Mesenteric fat pad (tissue), 1 donor: ENCODE results near the gene CST1. TPM values are rescaled to one million over a fixed set of nuclear protein-coding genes. Genes with fewer than 3 reads are reported as not detected.
A peak's percentile ranks its signal among the peaks of the same experiment; 100 is the strongest.
"Not testable (repeated sequence)": the region's sequence is repeated elsewhere in the genome, so short reads cannot be mapped to it uniquely, and the experiment has no call there.

ENCODE experiments used
- DNase-seq: peaks from one replicate; pipeline ENCODE4 v3.0.0-alpha.2; 2020; ENCODE audit warnings: low spot score
- total RNA-seq: library from RNA; stranded (reverse); fragmentation: NEBNext Ultra II Directional; extraction: Animal tissue kit (Norgen Biotek cat#: 25700); gene quantifications from one replicate; pipeline ENCODE4 v1.2.1, GENCODE V29; 2021
- donor health status: DM: yes; HTN: yes; CAD: no.

The CST1 gene
- total RNA-seq, 1 donor from 2014 or later, result not detected

- DNase-seq, result peak; percentile 39
Observed at GRCh38 chr20:23755131-23755611, 4.4 kb upstream of the CST1 start.

GRCh38 chr20:23754731-23755130, 4.0 kb upstream of the CST1 start:
- DNase-seq, result peak; percentile 37

GRCh38 chr20:23753589-23753988, 2.9 kb upstream of the CST1 start:
- peak; percentile 62 for DNase-seq

GRCh38 chr20:23753194-23753548, 2.4 kb upstream of the CST1 start:
- no peak for DNase-seq

GRCh38 chr20:23752481-23753193, 1.9 kb upstream of the CST1 start:
- peak; percentile 51 for DNase-seq

GRCh38 chr20:23752019-23752418, 1.3 kb upstream of the CST1 start:
- peak; percentile 67 for DNase-seq

GRCh38 chr20:23749746-23750145, 989 bp downstream of the CST1 start:
- DNase-seq, result no peak

- not testable (repeated sequence) for DNase-seq
Observed at GRCh38 chr20:23748975-23749374, 1.8 kb downstream of the CST1 start.

GRCh38 chr20:23747551-23747950, 3.2 kb downstream of the CST1 start:
- DNase-seq, result not testable (repeated sequence)

- not testable (repeated sequence) for DNase-seq
Observed at GRCh38 chr20:23747092-23747491, 3.6 kb downstream of the CST1 start.

- DNase-seq, result no peak
Observed at GRCh38 chr20:23746321-23746720, 4.4 kb downstream of the CST1 start.

- no peak for DNase-seq
Observed at GRCh38 chr20:23745247-23745646, 5.5 kb downstream of the CST1 start.

GRCh38 chr20:23744817-23745216, 5.9 kb downstream of the CST1 start:
- DNase-seq, result no peak

GRCh38 chr20:23735391-23735790, 15.3 kb downstream of the CST1 start:
- DNase-seq, result not testable (repeated sequence)

GRCh38 chr20:23734949-23735348, 15.8 kb downstream of the CST1 start:
- not testable (repeated sequence) for DNase-seq

GRCh38 chr20:23734440-23734839, 16.3 kb downstream of the CST1 start:
- not testable (repeated sequence) for DNase-seq

- DNase-seq, result no peak
Observed at GRCh38 chr20:23727016-23727415, 23.7 kb downstream of the CST1 start.

GRCh38 chr20:23725102-23725501, 25.6 kb downstream of the CST1 start:
- no peak for DNase-seq

- DNase-seq, result not testable (repeated sequence)
Observed at GRCh38 chr20:23723659-23724307, 27.0 kb downstream of the CST1 start.

GRCh38 chr20:23722851-23723250, 27.9 kb downstream of the CST1 start:
- not testable (repeated sequence) for DNase-seq

GRCh38 chr20:23721962-23722361, 28.8 kb downstream of the CST1 start:
- no peak for DNase-seq

- not testable (repeated sequence) for DNase-seq
Observed at GRCh38 chr20:23719351-23719750, 31.4 kb downstream of the CST1 start.

- not testable (repeated sequence) for DNase-seq
Observed at GRCh38 chr20:23711778-23712177, 39.0 kb downstream of the CST1 start.
